H1 (cell line): ENCODE results near the gene LEKR1. TPM values are rescaled to one million over a fixed set of nuclear protein-coding genes. Genes with fewer than 3 reads are reported as not detected.

Source experiments
- CEBPB ChIP-seq: IDR thresholded peaks from 2 replicates; pipeline ENCODE4 v1.6.1; 2012; ENCODE audit warnings: low read depth, low read length
- FOSL1 ChIP-seq: IDR thresholded peaks from 2 replicates; pipeline ENCODE4 v1.6.1; 2011; ENCODE audit warnings: mild to moderate bottlenecking, low read depth, low read length, moderate library complexity; ENCODE audit not compliant: insufficient read depth
- HDAC6 ChIP-seq: IDR thresholded peaks from one replicate; pipeline ENCODE4 v1.7.1; 2012; ENCODE audit warnings: low read depth, mild to moderate bottlenecking, inconsistent platforms, low read length, moderate library complexity
- SIN3A ChIP-seq, 2 experiments: IDR thresholded peaks in 1 of 2; conservative IDR thresholded peaks in 1 of 2; 2 replicates each; pipeline ENCODE4 v1.6.1; 2011 to 2012; ENCODE audit warnings: low read length in 2 of 2, improper control_type of control experiment in 1 of 2, low read depth in 1 of 2, mild to moderate bottlenecking in 1 of 2
- polyA plus RNA-seq, 7 experiments: library from polyadenylated mRNA; depleted of rRNA in 3 of 7; stranded (reverse) in 5 of 7; unstranded in 2 of 7; fragments of >200 nt in 5 of 7; fragments of 200-250 nt in 2 of 7; gene quantifications; 1 replicate in 5 of 7; 2 replicates in 1 of 7; 4 replicates in 1 of 7; pipeline versions ENCODE4 v1.2.1 to v1.2.3, GENCODE V29; 2011 to 2013; ENCODE audit warnings: missing spikeins in 2 of 7, mixed read lengths in 2 of 7
- total RNA-seq: library from RNA; stranded (reverse); fragmentation: NEBNext Ultra II Directional; extraction: Animal tissue kit (Norgen Biotek cat#: 25700); gene quantifications from 2 replicates; pipeline ENCODE4 v1.2.1, GENCODE V29; 2021
- TF ChIP-seq, protein P1 (sequence below), 3 experiments: IDR thresholded peaks; 1 replicate in 2 of 3; 2 replicates in 1 of 3; pipeline versions ENCODE4 v1.5.1 to v1.6.1; 2011; ENCODE audit warnings: low read length in 3 of 3, mild to moderate bottlenecking in 3 of 3, inconsistent platforms in 2 of 3, low read depth in 1 of 3, moderate library complexity in 1 of 3; ENCODE audit not compliant: insufficient read depth in 1 of 3; ENCODE audit errors: control extremely low read depth in 1 of 3

The LEKR1 gene
- total and polyA plus RNA-seq, 2 of the 8 experiments (the other 6 are each of a cell fraction or from before 2014, with no cell fraction given): 0.08 TPM; not detected in 1

DNA sequence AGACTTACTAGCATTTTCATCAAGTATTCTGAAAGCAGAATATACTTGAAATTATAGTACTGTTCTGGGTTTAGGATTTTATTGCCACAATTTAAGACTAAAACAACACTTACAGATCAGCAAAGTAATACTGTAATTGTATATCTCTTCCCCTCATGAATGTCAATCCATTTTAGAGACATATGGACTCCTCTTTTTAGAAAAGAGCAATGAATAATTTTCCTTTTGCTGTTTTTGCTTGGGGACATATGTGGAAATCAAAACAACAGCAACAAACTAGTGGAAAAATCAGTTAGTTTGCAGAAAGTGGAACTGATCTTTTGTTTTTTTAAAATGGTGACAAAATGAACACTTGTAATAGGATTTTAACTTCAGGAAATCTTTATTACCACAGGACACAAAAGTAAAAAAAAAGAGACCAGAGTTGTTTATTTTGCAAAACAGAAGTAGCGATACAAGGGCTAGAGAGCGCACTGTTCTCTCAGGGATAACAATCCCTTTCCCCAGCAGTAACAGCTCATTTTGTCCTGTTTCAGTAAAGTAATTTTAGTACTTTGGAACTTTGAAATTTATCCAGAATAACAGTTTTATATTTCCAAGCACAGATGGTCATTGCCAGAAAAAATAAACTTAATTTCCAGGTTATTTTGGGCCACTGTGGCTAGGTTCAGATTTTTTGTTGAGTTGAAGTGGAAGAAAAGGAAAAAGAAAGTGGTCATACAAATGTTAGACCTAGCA lies 17.1 kb downstream of the LEKR1 start (continued):
- TF ChIP-seq, protein P1, sequence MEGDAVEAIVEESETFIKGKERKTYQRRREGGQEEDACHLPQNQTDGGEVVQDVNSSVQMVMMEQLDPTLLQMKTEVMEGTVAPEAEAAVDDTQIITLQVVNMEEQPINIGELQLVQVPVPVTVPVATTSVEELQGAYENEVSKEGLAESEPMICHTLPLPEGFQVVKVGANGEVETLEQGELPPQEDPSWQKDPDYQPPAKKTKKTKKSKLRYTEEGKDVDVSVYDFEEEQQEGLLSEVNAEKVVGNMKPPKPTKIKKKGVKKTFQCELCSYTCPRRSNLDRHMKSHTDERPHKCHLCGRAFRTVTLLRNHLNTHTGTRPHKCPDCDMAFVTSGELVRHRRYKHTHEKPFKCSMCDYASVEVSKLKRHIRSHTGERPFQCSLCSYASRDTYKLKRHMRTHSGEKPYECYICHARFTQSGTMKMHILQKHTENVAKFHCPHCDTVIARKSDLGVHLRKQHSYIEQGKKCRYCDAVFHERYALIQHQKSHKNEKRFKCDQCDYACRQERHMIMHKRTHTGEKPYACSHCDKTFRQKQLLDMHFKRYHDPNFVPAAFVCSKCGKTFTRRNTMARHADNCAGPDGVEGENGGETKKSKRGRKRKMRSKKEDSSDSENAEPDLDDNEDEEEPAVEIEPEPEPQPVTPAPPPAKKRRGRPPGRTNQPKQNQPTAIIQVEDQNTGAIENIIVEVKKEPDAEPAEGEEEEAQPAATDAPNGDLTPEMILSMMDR (IDR thresholded peaks at IDR 0.05; ENCODE audit: control extremely low read depth in 1 of 3, insufficient read depth in 1 of 3, low read depth in 1 of 3, low read length in 3 of 3): no peak
- TF ChIP-seq HDAC6 (no peak), SIN3A (conservative IDR thresholded peaks at IDR 0.05 in 1 of 2, IDR thresholded peaks at IDR 0.05 in 1 of 2; ENCODE audit: low read depth in 1 of 2, low read length in 2 of 2) (no peak), CEBPB (no peak), FOSL1 (no peak)
